Gastroesophageal sphincter (tissue), 3 donors: ENCODE measurements around the gene SMARCB1.

Experiments
- CTCF ChIP-seq, 4 experiments: fragments of 200-600 bp in 2 of 4; fragments of 450-650 bp in 2 of 4; sonication (generic) in 1 of 4; IDR thresholded peaks; one replicate each; pipeline ENCODE4 v1.5.1; 2017 to 2019; ENCODE audit warnings: antibody characterized with exemption in 4 of 4, mild to moderate bottlenecking in 2 of 4, moderate library complexity in 2 of 4
- POLR2A ChIP-seq, 2 donors: fragments of 450-650 bp; IDR thresholded peaks; one replicate each; pipeline ENCODE4 v1.6.1; 2017; ENCODE audit warnings: antibody characterized with exemption in 2 of 2, mild to moderate bottlenecking in 2 of 2, moderate library complexity in 1 of 2

- no peak for TF ChIP-seq CTCF (IDR thresholded peaks at IDR 0.05)
- no peak for TF ChIP-seq POLR2A (IDR thresholded peaks at IDR 0.05)
Observed at GRCh38 chr22:23769321-23769965, 17.3 kb upstream of the SMARCB1 start.
